GM12891 (cell line): ENCODE results near the gene TMC4.

Experiments
- PAX5 ChIP-seq: IDR thresholded peaks from 2 replicates; pipeline ENCODE4 v1.6.1; 2011; ENCODE audit warnings: low read length, moderate library complexity, mild to moderate bottlenecking; ENCODE audit not compliant: insufficient read depth, severe bottlenecking
- POLR2A ChIP-seq: IDR thresholded peaks from 2 replicates; pipeline ENCODE4 v1.6.1; 2011; ENCODE audit warnings: low read depth, low read length, control low read depth
- POLR2AphosphoS5 ChIP-seq: IDR thresholded peaks from 2 replicates; pipeline ENCODE4 v1.6.1; 2011; ENCODE audit warnings: low read depth, low read length, control low read depth
- SPI1 ChIP-seq: IDR thresholded peaks from 2 replicates; pipeline ENCODE4 v1.6.1; 2011; ENCODE audit warnings: low read depth, low read length, control low read depth
- TAF1 ChIP-seq: IDR thresholded peaks from 2 replicates; pipeline ENCODE4 v1.6.1; 2011; ENCODE audit warnings: low read depth, low read length, control low read depth

DNA sequence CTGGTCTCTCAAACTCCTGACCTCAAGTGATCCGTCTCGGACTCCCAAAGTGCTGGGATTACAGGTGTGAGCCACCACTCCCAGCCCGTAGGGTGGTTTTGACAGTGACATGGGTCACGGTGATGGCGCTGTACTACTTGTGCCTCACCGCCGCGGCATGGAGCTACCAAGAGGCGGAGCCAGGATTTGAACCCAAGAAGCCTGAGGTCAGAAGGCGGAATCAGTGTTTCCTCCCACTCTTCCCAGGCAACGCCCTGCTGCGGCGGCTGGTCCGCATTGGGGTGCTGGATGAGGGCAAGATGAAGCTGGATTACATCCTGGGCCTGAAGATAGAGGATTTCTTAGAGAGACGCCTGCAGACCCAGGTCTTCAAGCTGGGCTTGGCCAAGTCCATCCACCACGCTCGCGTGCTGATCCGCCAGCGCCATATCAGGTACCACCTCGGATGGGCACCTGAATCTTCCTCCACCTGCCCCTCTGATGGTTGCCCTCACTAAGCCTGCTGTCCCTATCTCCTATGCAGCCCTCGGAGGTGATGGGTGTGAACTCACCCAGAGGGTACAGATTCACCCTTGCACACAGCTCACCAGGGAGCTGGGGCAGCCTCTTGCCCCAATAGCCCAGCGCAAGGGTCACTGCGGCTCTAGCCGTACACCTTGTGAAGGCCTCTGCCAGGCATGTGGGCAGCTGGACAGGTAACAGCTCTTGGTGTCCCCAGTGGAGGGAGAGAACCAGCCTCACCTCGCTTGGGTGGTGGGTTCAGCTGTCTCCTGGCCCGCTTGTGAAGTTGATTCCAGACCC is 33.3 kb upstream of the TMC4 start:
- TF ChIP-seq POLR2A (no peak), POLR2AphosphoS5 (peak; percentile 66), SPI1 (no peak), TAF1 (no peak), PAX5 (no peak)
